Activated CD4-positive, alpha-beta T cell treated with anti-CD3 and anti-CD28 coated beads, Interleukin-2, amount 50 U/mL, for 24 hours (primary cell): Measurements from ENCODE around the gene INPP4A.

ENCODE experiments used
- DNase-seq, 2 donors: peaks; one replicate each; pipeline ENCODE4 v3.0.0-alpha.2; 2020; ENCODE audit warnings: low read depth in 1 of 2, low spot score in 1 of 2

The INPP4A gene

GRCh38 chr2:98476192-98476868 lies 31.7 kb downstream of the INPP4A start:
- DNase-seq: no peak

GRCh38 chr2:98477036-98477435 lies 32.4 kb downstream of the INPP4A start:
- no peak for DNase-seq

GRCh38 chr2:98477506-98477905 lies 32.8 kb downstream of the INPP4A start:
- no peak for DNase-seq

- DNase-seq: no peak
Observed at GRCh38 chr2:98478088-98478551, 33.5 kb downstream of the INPP4A start.

GRCh38 chr2:98478907-98479306 lies 34.2 kb downstream of the INPP4A start:
- DNase-seq: no peak

- DNase-seq: no peak
Observed at GRCh38 chr2:98479371-98479770, 34.7 kb downstream of the INPP4A start.

- DNase-seq: no peak
Observed at GRCh38 chr2:98479959-98480524, 35.4 kb downstream of the INPP4A start.

- DNase-seq: no peak
Observed at GRCh38 chr2:98480598-98480997, 35.9 kb downstream of the INPP4A start.

- DNase-seq: no peak
Observed at GRCh38 chr2:98482362-98482761, 37.7 kb downstream of the INPP4A start.

- no peak for DNase-seq
Observed at GRCh38 chr2:98483257-98483861, 38.7 kb downstream of the INPP4A start.

GRCh38 chr2:98484121-98484557 lies 39.5 kb downstream of the INPP4A start:
- DNase-seq: no peak

- DNase-seq: no peak
Observed at GRCh38 chr2:98484652-98485452, 40.2 kb downstream of the INPP4A start.

GRCh38 chr2:98485453-98485755 lies 40.7 kb downstream of the INPP4A start:
- no peak for DNase-seq

GRCh38 chr2:98486374-98486981 lies 41.8 kb downstream of the INPP4A start:
- no peak for DNase-seq

- DNase-seq: no peak
Observed at GRCh38 chr2:98487101-98487805, 42.6 kb downstream of the INPP4A start.

GRCh38 chr2:98487806-98488189 lies 43.1 kb downstream of the INPP4A start:
- no peak for DNase-seq

GRCh38 chr2:98488252-98488651 lies 43.6 kb downstream of the INPP4A start:
- no peak for DNase-seq

GRCh38 chr2:98489486-98489885 lies 44.8 kb downstream of the INPP4A start:
- DNase-seq: no peak

GRCh38 chr2:98489971-98490962 lies 45.6 kb downstream of the INPP4A start:
- DNase-seq: no peak

- no peak for DNase-seq
Observed at GRCh38 chr2:98492441-98492840, 47.8 kb downstream of the INPP4A start.
